Measurements from ENCODE around the gene CLCN3. TPM values are rescaled to one million over a fixed set of nuclear protein-coding genes. Genes with fewer than 3 reads are reported as not detected.

CLCN3 gene
- total RNA-seq, 3 donors from 2014 or later (not counting 1 experiment from before 2014, with no cell fraction given) = 20.7 to 26.0 (median 21.0) TPM

DNA sequence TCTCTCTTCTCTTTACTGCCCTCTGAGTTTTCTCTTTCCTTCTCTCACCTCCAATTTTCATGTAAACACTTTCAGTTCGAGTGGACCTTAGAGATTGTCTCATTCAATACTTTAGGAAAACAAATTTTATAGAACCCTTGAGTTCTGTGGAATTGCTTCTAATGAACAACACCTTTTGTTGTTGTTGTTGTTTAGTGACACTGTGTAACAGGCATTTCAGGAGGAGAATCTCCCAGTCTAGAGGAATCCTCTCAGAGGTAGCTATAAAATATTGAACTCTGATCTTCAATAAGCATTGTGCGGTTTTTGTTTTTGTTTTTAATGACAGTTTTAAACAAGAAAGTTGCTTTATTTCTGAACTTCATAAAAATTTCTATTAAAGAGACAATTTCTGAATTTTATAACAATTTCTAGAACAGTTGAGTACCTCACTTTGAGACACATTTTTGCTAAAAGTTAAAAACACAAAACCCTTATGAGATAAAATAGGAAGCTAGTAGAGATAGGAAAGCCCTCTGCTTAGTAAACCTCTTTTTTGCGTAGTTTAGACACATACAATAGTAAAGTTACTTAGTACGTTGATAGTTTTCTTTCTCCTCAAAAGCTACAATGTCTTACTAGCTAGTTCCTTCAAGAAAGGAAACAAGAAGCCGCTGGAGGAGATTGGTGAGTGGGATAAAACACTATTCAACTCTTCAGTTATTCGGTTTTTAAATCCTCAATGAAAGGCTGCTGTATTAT, 38.8 kb downstream of the CLCN3 start:
- Mint-ChIP-seq H3K4me1 (peaks cover 13 to 31% of the 10 kb centered on the region in 2 donors), H3K4me3 (no peak overlapping the region), H3K36me3 (no peaks in the 10 kb centered on the region), H3K9me3 (no peaks in the 10 kb centered on the region), H3K27me3 (ENCODE audit: low read depth in 2 of 2) (no peaks in the 10 kb centered on the region), H3K27ac (peak overlapping the region; percentile 93)
- intact Hi-C loops (cut with micrococcal nuclease) = no loop called here
- Histone ChIP-seq H3K27me3 (ENCODE audit: control insufficient read depth, insufficient read depth, low read length) (no peaks in the 10 kb centered on the region), H3K4me1 (ENCODE audit: control insufficient read depth, insufficient read depth, low read length) (peaks cover 4% of the 10 kb centered on the region), H3K36me3 (ENCODE audit: control insufficient read depth, insufficient read depth, low read length) (no peaks in the 10 kb centered on the region), H3K27ac (ENCODE audit: low read length) (peak overlapping the region; percentile 78), H3K4me3 (ENCODE audit: low read length) (no peak overlapping the region), H3K9me3 (ENCODE audit: control insufficient read depth, insufficient read depth, low read length) (no peaks in the 10 kb centered on the region)
- WGBS (ENCODE audit: insufficient coverage) = no CpG with 5 or more reads among the region's 6 CpGs
- peak in 1 of 2 donors; percentile 14 for DNase-seq
- no peak for ATAC-seq
- TF ChIP-seq, protein P1, sequence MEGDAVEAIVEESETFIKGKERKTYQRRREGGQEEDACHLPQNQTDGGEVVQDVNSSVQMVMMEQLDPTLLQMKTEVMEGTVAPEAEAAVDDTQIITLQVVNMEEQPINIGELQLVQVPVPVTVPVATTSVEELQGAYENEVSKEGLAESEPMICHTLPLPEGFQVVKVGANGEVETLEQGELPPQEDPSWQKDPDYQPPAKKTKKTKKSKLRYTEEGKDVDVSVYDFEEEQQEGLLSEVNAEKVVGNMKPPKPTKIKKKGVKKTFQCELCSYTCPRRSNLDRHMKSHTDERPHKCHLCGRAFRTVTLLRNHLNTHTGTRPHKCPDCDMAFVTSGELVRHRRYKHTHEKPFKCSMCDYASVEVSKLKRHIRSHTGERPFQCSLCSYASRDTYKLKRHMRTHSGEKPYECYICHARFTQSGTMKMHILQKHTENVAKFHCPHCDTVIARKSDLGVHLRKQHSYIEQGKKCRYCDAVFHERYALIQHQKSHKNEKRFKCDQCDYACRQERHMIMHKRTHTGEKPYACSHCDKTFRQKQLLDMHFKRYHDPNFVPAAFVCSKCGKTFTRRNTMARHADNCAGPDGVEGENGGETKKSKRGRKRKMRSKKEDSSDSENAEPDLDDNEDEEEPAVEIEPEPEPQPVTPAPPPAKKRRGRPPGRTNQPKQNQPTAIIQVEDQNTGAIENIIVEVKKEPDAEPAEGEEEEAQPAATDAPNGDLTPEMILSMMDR (IDR thresholded peaks at IDR 0.05) = no peak

DNA sequence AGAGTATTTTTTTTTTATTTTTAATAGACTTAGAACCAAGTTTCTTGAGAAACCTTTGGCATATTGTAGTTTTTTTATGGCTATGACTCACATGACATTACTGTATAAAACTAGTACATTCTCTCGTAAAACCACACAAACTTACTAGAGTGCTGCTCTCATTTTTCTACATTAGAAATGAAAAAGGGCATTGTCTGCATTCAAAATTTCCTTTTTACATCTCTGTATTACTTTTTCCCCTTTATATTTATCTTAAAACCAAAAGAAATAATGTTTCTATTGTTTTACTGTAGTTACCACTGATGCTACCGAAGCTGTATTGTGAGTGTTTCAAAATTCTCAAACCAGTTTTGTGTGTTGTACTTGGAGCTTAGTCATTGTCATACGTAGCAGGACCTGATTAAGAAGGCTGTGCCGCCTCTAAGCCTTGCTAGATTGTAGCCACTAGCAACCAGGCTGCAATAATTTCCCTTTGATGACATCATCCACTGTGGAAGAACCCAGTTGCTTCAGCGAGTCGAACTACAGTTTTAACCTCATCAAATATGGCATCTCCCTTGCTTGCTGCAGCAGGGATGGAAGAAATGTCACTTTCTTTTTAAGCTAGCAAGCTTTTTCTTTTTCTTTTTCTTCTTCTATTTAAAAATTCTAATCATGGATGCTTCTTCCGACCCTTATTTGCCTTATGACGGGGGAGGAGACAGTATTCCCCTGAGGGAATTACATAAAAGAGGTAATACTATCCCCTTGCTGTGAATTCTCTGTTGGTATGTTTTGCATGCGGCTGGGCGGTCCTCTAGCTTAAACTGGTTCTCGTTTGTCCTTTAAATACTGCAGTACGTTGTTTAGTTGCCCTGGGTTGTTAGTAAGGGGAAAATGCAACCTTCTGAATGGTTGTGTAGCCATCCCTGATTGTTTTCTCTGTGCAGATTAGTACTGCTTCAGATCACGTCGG, 39.6 kb downstream of the CLCN3 start:
- Mint-ChIP-seq H3K36me3 (no peaks in the 10 kb centered on the region), H3K27me3 (ENCODE audit: low read depth in 2 of 2) (no peaks in the 10 kb centered on the region), H3K27ac (peak overlapping the region; percentile 93), H3K9me3 (no peaks in the 10 kb centered on the region), H3K4me3 (peak overlapping the region; percentile 85), H3K4me1 (peaks cover 12 to 27% of the 10 kb centered on the region in 2 donors)
- Histone ChIP-seq H3K27me3 (ENCODE audit: control insufficient read depth, insufficient read depth, low read length) (no peaks in the 10 kb centered on the region), H3K4me3 (ENCODE audit: low read length) (peak overlapping the region; percentile 31), H3K9me3 (ENCODE audit: control insufficient read depth, insufficient read depth, low read length) (no peaks in the 10 kb centered on the region), H3K27ac (ENCODE audit: low read length) (peak overlapping the region; percentile 78), H3K36me3 (ENCODE audit: control insufficient read depth, insufficient read depth, low read length) (no peaks in the 10 kb centered on the region), H3K4me1 (ENCODE audit: control insufficient read depth, insufficient read depth, low read length) (peaks cover 4% of the 10 kb centered on the region)
- TF ChIP-seq, protein P1 (IDR thresholded peaks at IDR 0.05) = no peak
- intact Hi-C loops (cut with micrococcal nuclease) = loop anchor here (1.0 to 2.0 kb wide), 2 partner anchors 40 to 47 kb away; partner anchors contain the start of genes CLCN3 and NEK1
- DNase-seq = peak; percentile 35 to 88
- 36% methylated on average over 13 of the region's 14 CpGs for WGBS (ENCODE audit: insufficient coverage)
- ATAC-seq = peak; percentile 94 to 98 (median 96)

DNA sequence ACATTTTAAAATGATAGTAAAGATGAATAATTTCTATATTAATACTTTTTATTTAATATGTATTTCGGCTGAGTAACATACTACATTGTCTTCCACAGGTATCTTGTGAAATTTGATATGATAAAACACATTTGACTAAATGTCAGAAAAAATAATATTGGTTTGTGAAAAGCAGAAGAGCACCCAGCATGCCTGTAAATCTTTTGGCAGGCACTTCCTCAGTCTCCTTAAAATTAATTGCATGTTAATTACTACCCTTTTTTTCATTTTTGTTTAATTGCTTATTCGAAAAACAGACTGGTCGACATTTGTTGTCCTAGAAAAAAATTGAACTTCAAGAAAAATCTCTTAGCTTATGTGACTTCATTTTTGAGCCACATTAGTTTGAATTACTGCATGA, 40.6 kb downstream of the CLCN3 start:
- no peaks in the 10 kb centered on the region for H3K36me3 Mint-ChIP-seq
- Histone ChIP-seq H3K27ac (ENCODE audit: low read length) (peak overlapping the region; percentile 78), H3K36me3 (ENCODE audit: control insufficient read depth, insufficient read depth, low read length) (no peaks in the 10 kb centered on the region), H3K27me3 (ENCODE audit: control insufficient read depth, insufficient read depth, low read length) (no peaks in the 10 kb centered on the region), H3K4me1 (ENCODE audit: control insufficient read depth, insufficient read depth, low read length) (peaks cover 4% of the 10 kb centered on the region), H3K4me3 (ENCODE audit: low read length) (no peak overlapping the region), H3K9me3 (ENCODE audit: control insufficient read depth, insufficient read depth, low read length) (no peaks in the 10 kb centered on the region)
- H3K9me3 Mint-ChIP-seq = no peaks in the 10 kb centered on the region
- no peak overlapping the region for H3K4me3 Mint-ChIP-seq
- TF ChIP-seq, protein P1 (IDR thresholded peaks at IDR 0.05) = no peak
- H3K27ac Mint-ChIP-seq = peak overlapping the region; percentile 93
- H3K27me3 Mint-ChIP-seq (ENCODE audit: low read depth in 2 of 2) = no peaks in the 10 kb centered on the region
- intact Hi-C loops (cut with micrococcal nuclease) = loop anchor here (1.0 to 2.0 kb wide), 2 partner anchors 41 to 48 kb away; partner anchors contain the start of genes CLCN3 and NEK1
- peaks cover 20 to 29% of the 10 kb centered on the region in 2 donors for H3K4me1 Mint-ChIP-seq
- 100% methylated on average over 1 of the region's 3 CpGs for WGBS (ENCODE audit: insufficient coverage)
- DNase-seq = no peak
- ATAC-seq = no peak
